HepG2 (cell line): ENCODE data around the gene NFXL1. TPM values are rescaled to one million over a fixed set of nuclear protein-coding genes. Genes with fewer than 3 reads are reported as not detected.
A peak's percentile ranks its signal among the peaks of the same experiment; 100 is the strongest.

Experiments
- CHD2 ChIP-seq: IDR thresholded peaks from 2 replicates; pipeline ENCODE4 v1.6.1; 2011; ENCODE audit warnings: low read depth, low read length, improper control_type of control experiment
- PHB2 ChIP-seq: fragments of 450-650 bp; IDR thresholded peaks from 2 replicates; pipeline ENCODE4 v1.6.1; 2018; ENCODE audit not compliant: partially characterized antibody
- SCMH1 ChIP-seq: sonication (generic); formaldehyde crosslinking; IDR thresholded peaks from 2 replicates; pipeline ENCODE4 v1.9.0; 2021; ENCODE audit warnings: missing genetic modification reagents, mild to moderate bottlenecking, borderline replicate concordance
- SP1 ChIP-seq, 2 experiments: fragments of 450-650 bp in 1 of 2; sonication (generic) in 1 of 2; formaldehyde crosslinking in 1 of 2; IDR thresholded peaks; 2 replicates each; pipeline versions ENCODE4 v1.4.0 to v1.6.1; 2016 to 2020; ENCODE audit warnings: missing genetic modification reagents in 1 of 2
- TSC22D2 ChIP-seq: sonication (generic); formaldehyde crosslinking; IDR thresholded peaks from 2 replicates; pipeline ENCODE4 v1.5.1; 2020; ENCODE audit warnings: missing genetic modification reagents, mild to moderate bottlenecking, borderline replicate concordance
- ZFP36L2 ChIP-seq: sonication (generic); formaldehyde crosslinking; IDR thresholded peaks from 2 replicates; pipeline ENCODE4 v1.4.0; 2020; ENCODE audit warnings: missing genetic modification reagents
- ZNF251 ChIP-seq: sonication (generic); formaldehyde crosslinking; IDR thresholded peaks from 2 replicates; pipeline ENCODE4 v1.9.0; 2021; ENCODE audit warnings: mild to moderate bottlenecking, missing genetic modification reagents
- ZNF451 ChIP-seq: sonication (generic); formaldehyde crosslinking; IDR thresholded peaks from 2 replicates; pipeline ENCODE4 v1.5.0; 2020; ENCODE audit warnings: mild to moderate bottlenecking, missing genetic modification reagents
- ZNF496 ChIP-seq: sonication (generic); formaldehyde crosslinking; IDR thresholded peaks from 2 replicates; pipeline ENCODE4 v1.8.1; 2023; ENCODE audit warnings: mild to moderate bottlenecking, moderate library complexity, missing genetic modification reagents; ENCODE audit not compliant: insufficient replicate concordance
- ZNF777 ChIP-seq: sonication (generic); formaldehyde crosslinking; IDR thresholded peaks from 2 replicates; pipeline ENCODE4 v1.4.0; 2020; ENCODE audit warnings: missing genetic modification reagents
- ZNF780A ChIP-seq: sonication (generic); formaldehyde crosslinking; IDR thresholded peaks from 2 replicates; pipeline ENCODE4 v1.8.0; 2022; ENCODE audit warnings: mild to moderate bottlenecking, missing genetic modification reagents, moderate library complexity
- ZNF878 ChIP-seq: sonication (generic); formaldehyde crosslinking; IDR thresholded peaks from 2 replicates; pipeline ENCODE4 v1.8.1; 2023; ENCODE audit warnings: mild to moderate bottlenecking, missing genetic modification reagents, moderate library complexity
- polyA plus RNA-seq, 8 experiments: library from polyadenylated mRNA; depleted of rRNA in 3 of 8; stranded (reverse) in 7 of 8; unstranded in 1 of 8; fragments of >200 nt; fragmentation: Illumina TruSeq in 4 of 8; extraction: Trizol in 4 of 8; gene quantifications; 2 replicates each; pipeline versions ENCODE4 v1.2.1 to v1.2.3, GENCODE V29; 2011 to 2016; ENCODE audit warnings: low read depth in 4 of 8, missing spikeins in 1 of 8, mixed read lengths in 1 of 8; ENCODE audit not compliant: insufficient read depth in 1 of 8
- total RNA-seq, 5 experiments: library from RNA; depleted of rRNA; stranded (reverse); fragments of >200 nt; fragmentation: Illumina TruSeq; extraction: Trizol; gene quantifications; 2 replicates each; pipeline ENCODE4 v1.2.3, GENCODE V29; 2016; ENCODE audit warnings: low read depth in 1 of 5
- TF ChIP-seq, protein P1 (sequence below): sonication (generic); formaldehyde crosslinking; IDR thresholded peaks from 2 replicates; pipeline ENCODE4 v1.8.0; 2022; ENCODE audit warnings: mild to moderate bottlenecking, missing genetic modification reagents, moderate library complexity
- TF ChIP-seq, protein P2 (sequence below): sonication (generic); formaldehyde crosslinking; IDR thresholded peaks from 2 replicates; pipeline ENCODE4 v1.5.1; 2020; ENCODE audit warnings: mild to moderate bottlenecking, missing genetic modification reagents
- TF ChIP-seq, protein P3 (sequence below): sonication (generic); formaldehyde crosslinking; IDR thresholded peaks from 2 replicates; pipeline ENCODE4 v1.4.0; 2020; ENCODE audit warnings: missing genetic modification reagents
- TF ChIP-seq, protein P4 (sequence below): IDR thresholded peaks from 2 replicates; pipeline ENCODE4 v1.6.1; 2012; ENCODE audit warnings: inconsistent platforms
- TF ChIP-seq, protein P5 (sequence below): sonication (generic); formaldehyde crosslinking; IDR thresholded peaks from 2 replicates; pipeline ENCODE4 v1.8.1; 2023; ENCODE audit warnings: mild to moderate bottlenecking, missing genetic modification reagents

Gene NFXL1
- total and polyA plus RNA-seq, 2 of the 13 experiments (the other 11 are each of a cell fraction or from before 2014, with no cell fraction given), result 12.0 to 18.6 TPM

DNA sequence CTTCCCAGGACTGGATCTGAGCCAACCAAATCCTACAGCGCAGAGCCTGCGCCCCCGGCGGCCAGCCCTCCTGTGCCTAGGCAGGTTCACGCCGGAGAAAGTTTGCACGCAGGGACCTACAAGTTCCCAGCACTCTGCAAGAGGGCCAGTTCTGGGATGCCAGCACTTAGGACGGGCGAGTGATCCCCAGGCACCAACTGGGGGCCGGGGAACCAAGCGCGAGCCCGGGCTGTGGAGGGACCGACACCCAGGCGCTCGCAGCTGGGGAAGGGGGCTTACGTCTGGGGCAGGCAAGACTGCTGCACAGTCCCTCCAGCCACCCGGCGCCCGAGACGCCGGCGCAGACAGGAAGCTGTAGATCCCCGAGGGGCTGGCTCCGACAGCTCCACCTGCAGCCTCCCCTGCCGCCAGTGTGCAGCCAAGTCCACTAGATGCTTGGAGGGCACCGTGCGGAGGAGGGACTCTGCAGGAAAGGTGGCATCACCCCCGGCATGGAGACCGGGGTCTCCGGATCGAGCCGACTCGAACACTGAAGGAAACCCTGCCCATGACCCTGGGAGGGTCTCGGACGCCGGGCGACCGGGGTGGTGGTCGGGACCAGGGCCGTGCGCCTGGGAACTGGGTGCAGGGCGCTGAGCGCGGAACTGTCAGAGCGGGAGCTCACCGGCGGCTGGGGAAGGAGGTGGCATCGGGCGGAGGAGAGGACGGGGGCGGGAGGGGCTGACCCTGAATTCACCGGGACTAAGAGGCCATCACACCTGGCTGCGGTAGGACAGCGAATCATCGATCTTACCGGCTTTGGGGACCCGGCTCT, 77.1 kb downstream of the NFXL1 start (continued):
- TF ChIP-seq TSC22D2 (CRISPR knock-in tag), result no peak
- TF ChIP-seq, protein P1, sequence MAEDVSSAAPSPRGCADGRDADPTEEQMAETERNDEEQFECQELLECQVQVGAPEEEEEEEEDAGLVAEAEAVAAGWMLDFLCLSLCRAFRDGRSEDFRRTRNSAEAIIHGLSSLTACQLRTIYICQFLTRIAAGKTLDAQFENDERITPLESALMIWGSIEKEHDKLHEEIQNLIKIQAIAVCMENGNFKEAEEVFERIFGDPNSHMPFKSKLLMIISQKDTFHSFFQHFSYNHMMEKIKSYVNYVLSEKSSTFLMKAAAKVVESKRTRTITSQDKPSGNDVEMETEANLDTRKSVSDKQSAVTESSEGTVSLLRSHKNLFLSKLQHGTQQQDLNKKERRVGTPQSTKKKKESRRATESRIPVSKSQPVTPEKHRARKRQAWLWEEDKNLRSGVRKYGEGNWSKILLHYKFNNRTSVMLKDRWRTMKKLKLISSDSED (CRISPR knock-in tag), result no peak
- peak; percentile 90 for TF ChIP-seq ZNF777
- TF ChIP-seq ZNF780A, result no peak
- no peak for TF ChIP-seq ZNF496
- no peak for TF ChIP-seq ZNF451 (CRISPR knock-in tag)
- TF ChIP-seq, protein P2, sequence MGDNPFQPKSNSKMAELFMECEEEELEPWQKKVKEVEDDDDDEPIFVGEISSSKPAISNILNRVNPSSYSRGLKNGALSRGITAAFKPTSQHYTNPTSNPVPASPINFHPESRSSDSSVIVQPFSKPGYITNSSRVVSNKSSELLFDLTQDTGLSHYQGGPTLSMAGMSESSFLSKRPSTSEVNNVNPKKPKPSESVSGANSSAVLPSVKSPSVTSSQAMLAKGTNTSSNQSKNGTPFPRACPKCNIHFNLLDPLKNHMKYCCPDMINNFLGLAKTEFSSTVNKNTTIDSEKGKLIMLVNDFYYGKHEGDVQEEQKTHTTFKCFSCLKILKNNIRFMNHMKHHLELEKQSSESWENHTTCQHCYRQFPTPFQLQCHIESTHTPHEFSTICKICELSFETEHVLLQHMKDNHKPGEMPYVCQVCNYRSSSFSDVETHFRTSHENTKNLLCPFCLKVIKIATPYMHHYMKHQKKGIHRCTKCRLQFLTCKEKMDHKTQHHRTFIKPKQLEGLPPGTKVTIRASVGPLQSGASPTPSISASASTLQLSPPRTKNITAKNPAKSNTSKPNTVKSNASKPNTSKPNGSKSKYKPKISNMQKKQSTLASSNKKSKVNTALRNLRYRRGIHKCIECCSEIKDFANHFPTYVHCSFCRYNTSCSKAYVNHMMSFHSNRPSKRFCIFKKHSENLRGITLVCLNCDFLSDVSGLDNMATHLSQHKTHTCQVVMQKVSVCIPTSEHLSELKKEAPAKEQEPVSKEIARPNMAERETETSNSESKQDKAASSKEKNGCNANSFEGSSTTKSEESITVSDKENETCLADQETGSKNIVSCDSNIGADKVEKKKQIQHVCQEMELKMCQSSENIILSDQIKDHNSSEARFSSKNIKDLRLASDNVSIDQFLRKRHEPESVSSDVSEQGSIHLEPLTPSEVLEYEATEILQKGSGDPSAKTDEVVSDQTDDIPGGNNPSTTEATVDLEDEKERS, result no peak
- no peak for TF ChIP-seq ZNF878 (CRISPR knock-in tag)
- TF ChIP-seq SP1 (IDR thresholded peaks at IDR 0.05), result no peak
- no peak for TF ChIP-seq SP1 (CRISPR knock-in tag; IDR thresholded peaks at IDR 0.05)
- no peak for TF ChIP-seq SCMH1 (CRISPR knock-in tag)
- TF ChIP-seq, protein P3, sequence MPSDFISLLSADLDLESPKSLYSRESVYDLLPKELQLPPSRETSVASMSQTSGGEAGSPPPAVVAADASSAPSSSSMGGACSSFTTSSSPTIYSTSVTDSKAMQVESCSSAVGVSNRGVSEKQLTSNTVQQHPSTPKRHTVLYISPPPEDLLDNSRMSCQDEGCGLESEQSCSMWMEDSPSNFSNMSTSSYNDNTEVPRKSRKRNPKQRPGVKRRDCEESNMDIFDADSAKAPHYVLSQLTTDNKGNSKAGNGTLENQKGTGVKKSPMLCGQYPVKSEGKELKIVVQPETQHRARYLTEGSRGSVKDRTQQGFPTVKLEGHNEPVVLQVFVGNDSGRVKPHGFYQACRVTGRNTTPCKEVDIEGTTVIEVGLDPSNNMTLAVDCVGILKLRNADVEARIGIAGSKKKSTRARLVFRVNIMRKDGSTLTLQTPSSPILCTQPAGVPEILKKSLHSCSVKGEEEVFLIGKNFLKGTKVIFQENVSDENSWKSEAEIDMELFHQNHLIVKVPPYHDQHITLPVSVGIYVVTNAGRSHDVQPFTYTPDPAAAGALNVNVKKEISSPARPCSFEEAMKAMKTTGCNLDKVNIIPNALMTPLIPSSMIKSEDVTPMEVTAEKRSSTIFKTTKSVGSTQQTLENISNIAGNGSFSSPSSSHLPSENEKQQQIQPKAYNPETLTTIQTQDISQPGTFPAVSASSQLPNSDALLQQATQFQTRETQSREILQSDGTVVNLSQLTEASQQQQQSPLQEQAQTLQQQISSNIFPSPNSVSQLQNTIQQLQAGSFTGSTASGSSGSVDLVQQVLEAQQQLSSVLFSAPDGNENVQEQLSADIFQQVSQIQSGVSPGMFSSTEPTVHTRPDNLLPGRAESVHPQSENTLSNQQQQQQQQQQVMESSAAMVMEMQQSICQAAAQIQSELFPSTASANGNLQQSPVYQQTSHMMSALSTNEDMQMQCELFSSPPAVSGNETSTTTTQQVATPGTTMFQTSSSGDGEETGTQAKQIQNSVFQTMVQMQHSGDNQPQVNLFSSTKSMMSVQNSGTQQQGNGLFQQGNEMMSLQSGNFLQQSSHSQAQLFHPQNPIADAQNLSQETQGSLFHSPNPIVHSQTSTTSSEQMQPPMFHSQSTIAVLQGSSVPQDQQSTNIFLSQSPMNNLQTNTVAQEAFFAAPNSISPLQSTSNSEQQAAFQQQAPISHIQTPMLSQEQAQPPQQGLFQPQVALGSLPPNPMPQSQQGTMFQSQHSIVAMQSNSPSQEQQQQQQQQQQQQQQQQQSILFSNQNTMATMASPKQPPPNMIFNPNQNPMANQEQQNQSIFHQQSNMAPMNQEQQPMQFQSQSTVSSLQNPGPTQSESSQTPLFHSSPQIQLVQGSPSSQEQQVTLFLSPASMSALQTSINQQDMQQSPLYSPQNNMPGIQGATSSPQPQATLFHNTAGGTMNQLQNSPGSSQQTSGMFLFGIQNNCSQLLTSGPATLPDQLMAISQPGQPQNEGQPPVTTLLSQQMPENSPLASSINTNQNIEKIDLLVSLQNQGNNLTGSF, result no peak
- TF ChIP-seq, protein P4, sequence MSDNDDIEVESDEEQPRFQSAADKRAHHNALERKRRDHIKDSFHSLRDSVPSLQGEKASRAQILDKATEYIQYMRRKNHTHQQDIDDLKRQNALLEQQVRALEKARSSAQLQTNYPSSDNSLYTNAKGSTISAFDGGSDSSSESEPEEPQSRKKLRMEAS, result 0 out of 2 replicates have a peak, but pooled peaks have one; percentile 20
- TF ChIP-seq ZFP36L2 (CRISPR knock-in tag), result no peak
- TF ChIP-seq CHD2, result no peak
- TF ChIP-seq ZNF251 (CRISPR knock-in tag), result no peak
- TF ChIP-seq, protein P5, sequence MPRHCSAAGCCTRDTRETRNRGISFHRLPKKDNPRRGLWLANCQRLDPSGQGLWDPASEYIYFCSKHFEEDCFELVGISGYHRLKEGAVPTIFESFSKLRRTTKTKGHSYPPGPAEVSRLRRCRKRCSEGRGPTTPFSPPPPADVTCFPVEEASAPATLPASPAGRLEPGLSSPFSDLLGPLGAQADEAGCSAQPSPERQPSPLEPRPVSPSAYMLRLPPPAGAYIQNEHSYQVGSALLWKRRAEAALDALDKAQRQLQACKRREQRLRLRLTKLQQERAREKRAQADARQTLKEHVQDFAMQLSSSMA (CRISPR knock-in tag), result 0 out of 2 replicates have a peak, but pooled peaks have one; percentile 44
- TF ChIP-seq PHB2, result no peak
